Activated effector memory CD4-positive, alpha-beta T cell treated with anti-CD3 and anti-CD28 coated beads, Interleukin-2, amount 50 U/mL, for 16 hours (primary cell): ENCODE data around the gene FAM151B.
"Not testable (repeated sequence)": the region's sequence is repeated elsewhere in the genome, so short reads cannot be mapped to it uniquely, and the experiment has no call there.

Source experiments
- DNase-seq: peaks from one replicate; pipeline ENCODE4 v3.0.0-alpha.2; 2020

Gene FAM151B

DNA sequence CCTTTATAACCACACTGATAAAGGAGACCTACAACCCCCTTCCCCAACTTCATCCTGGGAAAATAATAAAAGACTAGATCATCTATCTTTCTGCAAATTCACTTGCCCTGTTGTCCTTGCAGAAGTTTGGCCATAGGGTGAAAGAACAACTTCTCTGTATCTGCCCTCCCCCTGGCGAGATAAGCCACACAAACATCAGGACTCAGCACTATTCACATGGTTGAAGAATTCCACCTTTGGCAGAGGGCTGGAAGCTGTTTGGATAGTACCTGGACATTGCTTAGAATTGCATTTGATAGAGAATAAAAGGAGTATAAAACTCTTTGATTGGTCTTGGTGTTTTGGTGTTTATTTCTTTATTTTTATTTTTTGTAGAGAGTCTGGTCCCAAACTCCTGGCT lies 16.9 kb downstream of the FAM151B start:
- no peak for DNase-seq

DNA sequence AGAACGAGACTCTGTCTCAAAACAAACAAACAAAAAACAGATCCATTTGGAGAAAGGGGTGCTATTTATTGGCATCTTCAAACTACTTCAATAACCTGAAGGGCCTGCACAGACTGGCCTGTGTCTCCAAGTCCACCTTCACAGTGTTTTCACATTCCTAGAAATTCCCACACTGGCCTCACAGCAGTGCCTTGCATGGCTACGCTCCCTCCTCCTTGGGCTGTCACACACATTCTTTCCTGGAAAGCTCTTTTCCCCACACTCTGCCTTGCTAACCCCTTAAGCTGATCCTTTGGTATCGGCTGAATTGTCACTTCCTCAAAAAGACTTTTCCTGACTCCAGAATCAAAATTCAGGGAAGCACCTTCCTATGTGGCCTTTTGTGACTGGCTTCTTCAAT lies 19.8 kb downstream of the FAM151B start:
- no peak for DNase-seq

DNA sequence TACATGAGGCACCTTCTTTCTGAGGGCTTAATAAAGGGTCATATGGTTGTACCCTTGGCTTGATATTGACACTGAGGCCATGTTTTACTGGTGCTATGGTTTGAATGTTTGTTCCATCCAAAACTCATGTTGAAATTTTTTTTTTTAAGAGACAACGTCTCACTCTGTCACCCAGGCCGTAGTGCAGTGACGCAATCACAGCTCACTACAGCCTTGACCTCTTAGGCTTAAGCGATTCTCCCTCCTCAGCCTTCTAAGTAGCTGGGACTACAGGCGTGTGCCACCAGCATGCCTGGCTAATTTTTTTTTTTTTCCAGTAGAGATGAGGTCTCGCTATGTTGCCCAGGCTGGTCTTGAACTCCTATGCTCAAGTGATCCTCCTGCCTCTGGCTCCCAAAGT lies 20.9 kb downstream of the FAM151B start:
- no peak for DNase-seq

DNA sequence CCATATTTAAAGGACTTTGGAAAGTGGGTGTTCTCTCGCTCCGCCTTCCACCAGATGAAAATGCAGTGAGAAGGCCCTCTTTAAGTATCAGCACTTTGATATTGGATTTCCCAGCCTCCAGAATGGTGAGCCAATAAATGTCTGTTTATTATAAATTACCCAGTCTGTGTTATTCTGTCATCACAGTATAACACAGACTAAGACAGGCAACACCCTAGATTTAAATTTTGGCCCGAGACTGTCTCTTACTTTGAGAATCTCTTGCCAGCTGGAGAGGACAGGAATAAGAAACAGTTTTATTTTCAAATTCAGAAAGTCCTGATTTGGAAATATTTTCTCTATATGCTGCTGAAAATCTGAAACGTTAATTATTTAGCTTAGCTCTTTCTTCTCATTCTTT lies 21.5 kb downstream of the FAM151B start:
- DNase-seq: no peak

- no peak for DNase-seq
Observed at GRCh38 chr5:80516826-80517225, 28.9 kb downstream of the FAM151B start.

DNA sequence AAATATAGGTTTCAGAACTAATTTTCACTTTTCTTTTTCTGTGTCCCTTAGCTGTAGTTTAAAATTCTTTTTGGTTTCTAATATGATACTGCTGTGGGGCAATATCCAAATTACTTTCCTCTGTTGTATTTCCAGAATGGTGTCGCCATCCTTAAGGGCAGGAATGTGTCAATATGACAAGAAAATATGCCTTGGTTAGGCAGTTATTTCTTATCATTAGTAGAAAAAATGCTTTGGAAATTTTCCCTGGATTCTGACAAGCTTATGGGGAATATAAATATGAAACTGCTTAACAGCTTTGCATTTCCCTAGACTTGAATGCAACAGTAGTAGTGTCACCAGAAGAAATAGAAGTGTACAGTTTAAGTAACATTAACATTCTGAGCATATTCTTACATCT lies 52.8 kb downstream of the FAM151B start:
- DNase-seq: no peak

GRCh38 chr5:80541392-80541791 lies 53.5 kb downstream of the FAM151B start:
- no peak for DNase-seq

DNA sequence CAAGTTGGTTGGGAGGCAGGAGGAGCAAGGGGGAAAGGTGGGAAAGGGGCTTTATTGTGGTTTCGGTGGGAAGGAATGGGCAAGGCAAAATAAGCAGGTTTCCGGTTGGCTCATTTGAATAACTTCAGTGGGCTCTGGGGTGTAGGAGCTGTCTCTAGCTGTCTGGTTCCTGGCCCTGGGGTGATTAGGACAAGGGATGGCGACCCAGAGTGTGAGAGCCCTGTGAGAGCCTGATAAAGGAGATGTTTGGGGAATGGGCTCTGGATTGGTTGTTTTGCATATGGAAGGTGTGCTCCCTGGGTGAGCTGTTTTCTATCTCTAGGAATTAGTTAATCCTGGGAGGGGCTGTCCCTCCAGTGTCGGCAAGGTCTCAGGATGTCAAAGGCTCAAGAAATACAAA lies 66.7 kb downstream of the FAM151B start:
- no peak for DNase-seq

- DNase-seq: no peak
Observed at GRCh38 chr5:80555099-80555498, 67.2 kb downstream of the FAM151B start.

- no peak for DNase-seq
Observed at GRCh38 chr5:80559244-80559643, 71.3 kb downstream of the FAM151B start.

GRCh38 chr5:80565330-80565729 lies 77.4 kb downstream of the FAM151B start:
- no peak for DNase-seq

DNA sequence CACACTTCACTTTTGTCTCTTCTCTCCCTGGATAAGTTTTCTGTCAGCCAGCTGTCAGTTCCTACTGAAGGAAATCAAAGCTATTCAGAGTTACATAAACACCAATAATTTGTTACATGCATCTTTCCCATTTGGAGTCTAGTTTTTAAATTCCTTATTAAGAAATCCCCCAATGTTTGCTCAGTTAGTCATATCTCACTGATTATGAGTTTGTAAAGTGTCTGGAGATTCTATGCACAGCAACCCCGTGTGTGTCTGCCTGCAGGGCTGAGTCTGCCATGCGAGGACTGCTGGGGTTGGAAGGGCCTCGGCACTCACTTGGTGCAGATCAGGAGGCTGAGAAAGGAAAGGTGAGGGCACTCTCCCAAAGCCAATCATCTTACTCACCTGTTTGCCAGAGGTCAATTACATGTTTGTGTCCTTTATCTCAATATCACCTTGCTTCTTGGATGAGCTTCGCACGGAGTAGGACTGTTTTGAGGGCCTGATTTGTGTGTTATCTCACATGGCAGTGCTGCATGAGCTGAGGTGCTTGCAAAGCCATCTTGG lies 78.9 kb downstream of the FAM151B start:
- DNase-seq: no peak

GRCh38 chr5:80568251-80568650 lies 80.4 kb downstream of the FAM151B start:
- no peak for DNase-seq

DNA sequence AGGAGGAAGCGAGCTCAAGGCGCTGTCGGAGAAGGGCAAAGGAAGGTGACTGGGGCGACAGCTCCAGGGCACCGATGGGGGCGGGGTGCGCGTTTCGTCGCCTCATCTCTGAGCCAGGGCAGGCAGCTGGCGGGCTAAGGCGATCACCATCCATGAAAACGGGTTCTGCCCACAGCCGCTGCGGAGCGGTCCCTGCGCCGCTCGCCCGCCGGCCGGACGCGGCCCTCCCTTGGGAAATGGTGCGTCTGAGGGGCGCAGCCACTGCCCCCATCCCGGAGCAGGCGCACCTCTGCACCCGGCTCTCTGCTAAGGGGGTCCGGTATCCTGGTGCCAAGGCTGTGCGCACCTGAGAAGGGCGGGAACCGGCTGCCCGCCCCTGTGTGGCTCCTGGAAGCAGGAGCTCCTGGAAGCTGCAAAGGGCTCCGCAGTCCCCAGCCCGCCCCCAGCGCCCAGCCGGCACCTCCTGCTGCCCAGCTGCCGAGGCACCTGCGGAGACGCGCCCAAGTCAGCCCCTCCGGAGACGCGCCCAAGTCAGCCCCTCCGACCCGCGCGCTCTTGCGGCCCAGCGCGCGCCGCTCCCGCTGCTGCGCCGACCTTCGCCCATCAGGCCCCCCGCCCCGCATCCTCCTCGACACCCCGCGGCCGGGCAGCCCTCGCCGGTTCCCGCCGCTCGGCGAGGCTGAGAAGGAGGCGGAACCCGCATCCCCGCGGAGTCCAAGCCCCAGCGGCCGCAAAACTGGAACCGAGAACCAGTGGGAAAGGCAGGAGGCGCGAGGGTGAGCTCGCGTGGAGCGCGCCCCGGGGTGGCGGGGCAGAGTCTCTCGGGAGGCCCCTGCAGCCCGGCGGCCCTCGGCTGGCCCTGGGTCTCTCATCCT lies 81.4 kb downstream of the FAM151B start:
- no peak for DNase-seq

- no peak for DNase-seq
Observed at GRCh38 chr5:80569961-80570786, 82.3 kb downstream of the FAM151B start, which contains the start of gene ANKRD34B. Gene ANKRD34B (minus strand): TSS chr5:80570280. CDS start chr5:80560019, 10,261 bp downstream.

DNA sequence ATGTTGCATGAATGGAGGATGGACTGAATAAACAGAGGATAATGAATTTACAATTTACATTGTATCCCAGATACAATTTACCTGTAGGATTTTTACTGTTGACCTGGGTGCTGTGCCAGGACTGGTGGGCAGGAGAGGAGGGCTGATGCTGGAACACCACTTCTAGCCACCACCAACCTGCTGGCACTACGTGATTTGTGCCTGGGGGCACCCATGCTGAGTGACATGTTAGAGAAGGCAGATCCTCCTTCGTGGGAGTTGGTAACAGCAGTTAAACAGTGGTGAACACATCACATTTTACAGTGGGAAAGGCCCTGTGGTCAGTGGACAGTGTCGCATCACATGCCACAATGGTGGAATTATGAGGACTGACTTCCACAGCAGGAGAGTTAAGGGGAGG lies 85.2 kb downstream of the FAM151B start:
- no peak for DNase-seq

DNA sequence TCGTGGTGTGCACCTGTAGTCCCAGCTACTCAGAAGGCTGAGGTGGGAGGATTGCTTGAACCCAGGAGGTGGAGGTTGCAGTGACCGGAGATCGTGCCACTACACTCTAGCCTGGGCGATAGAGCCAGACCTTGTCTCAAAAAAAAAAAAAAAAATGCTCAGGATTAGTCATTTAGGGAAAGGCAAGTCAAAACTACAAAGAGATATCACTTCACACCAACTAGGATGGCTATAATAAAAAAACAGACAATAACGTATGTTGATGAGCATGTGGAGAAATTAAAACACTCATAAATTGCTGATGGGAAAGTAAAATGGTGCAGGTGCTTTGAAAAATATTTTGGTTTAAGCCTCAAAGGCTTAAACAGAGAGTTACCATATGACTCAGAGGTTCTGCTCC lies 88.5 kb downstream of the FAM151B start:
- no peak for DNase-seq

DNA sequence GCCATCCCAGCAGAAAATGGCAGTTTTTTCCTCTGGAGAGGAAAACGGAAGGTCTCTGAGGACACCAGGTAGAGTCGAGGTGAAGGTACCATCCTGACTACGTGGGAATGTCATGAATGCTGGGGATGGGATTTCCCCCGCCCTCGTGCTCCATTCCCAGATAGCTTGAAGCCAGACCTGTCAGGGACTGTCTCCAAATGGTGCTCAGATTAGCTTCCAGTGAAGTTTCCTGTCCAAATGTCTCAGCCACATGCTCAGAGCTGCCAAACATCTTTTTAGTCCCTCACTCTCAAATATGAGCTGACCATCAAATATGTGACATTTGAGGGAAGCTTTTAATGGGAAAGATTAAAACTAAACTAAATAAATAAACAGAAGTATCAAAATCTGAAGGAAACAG lies 89.8 kb downstream of the FAM151B start:
- DNase-seq: no peak

DNA sequence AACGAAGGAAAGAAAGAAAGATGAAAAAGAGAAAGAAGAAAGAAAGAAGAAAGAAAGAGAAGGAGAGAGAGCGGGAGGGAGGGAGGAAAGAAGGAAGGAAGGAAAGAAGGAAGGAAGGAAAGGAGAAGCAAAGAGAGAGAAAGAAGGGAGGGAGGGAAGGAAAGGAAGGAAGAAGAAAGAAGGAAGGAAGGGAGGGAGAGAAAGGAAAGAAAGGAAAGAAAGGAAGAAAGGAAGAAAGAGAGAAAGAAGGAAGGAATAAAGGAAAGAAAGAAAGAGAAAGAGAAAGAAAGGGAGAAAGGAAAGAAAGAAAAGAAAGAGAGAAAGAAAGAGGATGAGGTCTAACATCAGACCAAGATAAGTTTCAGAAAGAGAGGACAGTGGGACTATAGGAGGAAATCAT lies 91.2 kb downstream of the FAM151B start:
- DNase-seq: no peak

- DNase-seq: not testable (repeated sequence)
Observed at GRCh38 chr5:80580291-80580690, 92.4 kb downstream of the FAM151B start.

GRCh38 chr5:80584770-80585169 lies 96.9 kb downstream of the FAM151B start:
- no peak for DNase-seq

GRCh38 chr5:80588858-80589540 lies 101.1 kb downstream of the FAM151B start:
- no peak for DNase-seq

- no peak for DNase-seq
Observed at GRCh38 chr5:80590766-80591165, 102.9 kb downstream of the FAM151B start.
